ENCODE data around the gene MRGPRX1.
"Not testable (repeated sequence)": the region's sequence is repeated elsewhere in the genome, so short reads cannot be mapped to it uniquely, and the experiment has no call there.

The MRGPRX1 gene

DNA sequence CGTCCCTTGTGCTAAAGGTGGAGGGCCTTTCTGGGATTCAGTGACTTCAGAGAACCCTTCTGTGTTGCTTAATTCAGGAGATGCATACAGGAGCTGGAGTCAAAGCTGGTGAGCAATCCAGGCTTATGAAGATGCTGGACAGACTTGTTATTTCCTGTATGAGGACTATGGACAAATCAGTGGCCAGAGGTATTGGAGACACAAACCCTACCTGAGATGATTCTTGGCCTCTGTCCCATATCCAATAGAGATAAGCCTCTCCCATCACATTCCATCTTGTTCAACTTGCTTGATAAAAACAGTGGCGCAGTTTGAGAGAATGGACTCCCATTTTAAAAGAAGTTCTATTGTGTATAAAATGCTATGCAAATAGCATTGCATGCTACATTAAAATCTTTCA, at the start of gene MRGPRX1:
TSS of gene MRGPRX1 (minus strand) at position 101 of the 400 bp plus-strand sequence. CDS start 4,630 bp downstream, outside the sequence.
- no peak for DNase-seq (ENCODE audit: low read depth in 1 of 2, low spot score in 1 of 2)

DNA sequence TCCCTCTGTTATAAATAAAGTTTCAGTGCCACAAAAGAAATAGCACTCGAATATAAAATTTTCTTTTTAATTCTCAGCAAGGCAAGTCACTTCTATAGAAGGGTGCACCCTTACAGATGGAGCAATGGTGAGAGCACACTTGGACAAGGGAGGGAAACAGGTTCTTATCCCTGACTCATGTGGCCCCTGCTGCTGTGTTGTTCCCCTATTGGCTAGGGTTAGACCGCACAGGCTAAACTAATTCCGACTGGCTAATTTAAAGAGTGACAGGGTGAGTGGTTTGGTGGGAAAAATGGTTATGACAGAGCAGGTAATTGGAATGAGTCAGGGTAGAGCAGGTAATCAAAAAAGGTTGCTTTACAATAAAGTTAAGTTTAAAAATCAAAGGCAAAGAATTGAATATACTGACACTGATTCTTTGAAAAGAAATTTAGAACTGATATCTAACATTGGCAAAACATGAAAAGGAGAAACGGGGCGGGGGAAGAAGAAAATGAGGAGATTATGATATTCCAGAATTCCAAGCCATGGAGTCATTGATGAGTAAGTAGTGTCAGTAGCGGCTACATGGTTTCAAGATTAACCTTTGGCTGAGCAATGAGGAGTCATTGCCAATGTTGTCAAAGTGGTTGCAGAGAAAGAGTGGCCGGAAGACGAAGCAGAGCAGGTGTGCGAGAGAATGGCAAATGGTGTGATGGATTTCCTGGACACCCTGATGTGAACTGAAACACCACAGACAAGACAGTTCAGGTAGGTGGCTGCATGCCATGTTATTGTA, 48.4 kb upstream of the MRGPRX1 start:
- no peak for DNase-seq (ENCODE audit: low read depth in 1 of 2, low spot score in 1 of 2)

DNA sequence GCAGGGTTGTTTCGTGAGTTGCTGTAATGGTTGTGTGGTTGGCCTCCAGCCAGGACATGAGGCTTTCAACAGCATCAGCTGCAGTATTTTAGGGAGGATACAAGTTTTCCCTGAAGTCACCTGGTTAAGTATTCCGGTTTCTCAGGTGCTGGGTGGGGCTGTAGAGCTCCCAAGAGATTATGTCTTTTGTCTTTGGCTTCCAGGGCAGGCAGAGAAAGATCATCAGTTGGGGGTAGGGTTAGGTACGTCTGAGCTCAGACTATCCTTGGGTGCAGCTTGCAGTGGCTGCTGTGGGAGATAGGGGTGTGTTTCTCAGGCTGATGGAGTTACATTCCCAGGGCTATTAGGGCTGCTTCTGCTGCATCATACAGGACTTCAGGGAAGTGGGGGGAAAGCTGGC, 47.5 kb upstream of the MRGPRX1 start:
- no peak for DNase-seq (ENCODE audit: low read depth in 1 of 2, low spot score in 1 of 2)

DNA sequence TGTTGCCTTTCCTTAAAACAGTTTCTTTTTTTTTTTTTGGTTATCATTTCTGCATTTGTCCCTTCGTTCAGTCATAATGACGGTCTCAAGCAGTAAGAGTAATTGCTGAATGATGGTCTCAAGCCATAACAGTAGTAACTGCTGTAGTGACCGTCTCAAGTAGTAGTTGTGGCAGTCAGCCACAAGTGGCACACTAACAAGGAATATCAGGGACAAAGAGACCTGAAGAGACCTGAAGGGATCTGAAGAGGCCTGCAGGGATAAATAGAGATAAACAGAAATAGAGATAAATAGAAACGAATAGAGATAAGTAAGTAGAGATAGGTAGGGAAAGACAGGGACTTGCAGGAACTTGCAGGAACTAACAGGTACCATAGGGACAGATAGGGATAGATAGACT, 42.7 kb upstream of the MRGPRX1 start:
- no peak for DNase-seq (ENCODE audit: low read depth in 1 of 2, low spot score in 1 of 2)

DNA sequence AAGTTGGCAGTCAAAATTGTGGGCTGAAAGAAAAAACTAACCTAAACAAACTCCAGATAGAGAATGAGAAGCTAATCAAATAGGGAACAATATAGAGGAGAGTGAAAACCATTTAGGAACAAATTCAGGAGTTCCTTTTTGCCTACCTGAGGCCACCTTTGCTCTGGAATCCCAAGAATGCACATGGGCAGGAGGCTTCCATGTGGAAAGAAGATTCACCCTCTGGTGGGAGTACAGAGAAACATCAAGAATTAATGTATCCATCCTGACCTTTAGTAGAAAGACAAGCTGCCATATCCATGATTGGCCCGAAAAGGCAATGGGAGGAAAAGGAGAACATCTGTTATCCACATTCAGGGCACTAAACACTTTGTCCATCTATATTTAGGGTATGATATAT, 35.0 kb upstream of the MRGPRX1 start:
- no peak for DNase-seq (ENCODE audit: low read depth in 1 of 2, low spot score in 1 of 2)

DNA sequence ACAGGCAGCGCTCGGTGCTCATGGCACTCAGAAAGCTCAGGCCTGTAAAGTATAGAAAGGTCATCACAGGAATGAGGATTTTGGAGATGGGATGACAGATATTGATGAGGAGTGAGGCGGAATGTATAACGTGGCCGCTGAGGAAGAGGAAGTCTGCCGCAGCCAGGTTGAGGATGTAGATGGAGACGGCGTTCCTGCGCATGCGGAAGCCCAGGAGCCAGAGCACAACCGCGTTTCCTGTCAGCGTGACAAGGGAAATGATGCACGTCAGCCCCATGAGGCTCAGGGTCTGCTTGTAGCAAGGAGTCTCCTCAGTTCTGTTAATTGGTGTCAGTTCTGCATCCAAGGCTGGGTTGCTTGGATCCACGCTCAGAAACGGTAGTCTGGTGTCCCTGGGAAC, 33.1 kb upstream of the MRGPRX1 start:
- no peak for DNase-seq (ENCODE audit: low read depth in 1 of 2, low spot score in 1 of 2)

DNA sequence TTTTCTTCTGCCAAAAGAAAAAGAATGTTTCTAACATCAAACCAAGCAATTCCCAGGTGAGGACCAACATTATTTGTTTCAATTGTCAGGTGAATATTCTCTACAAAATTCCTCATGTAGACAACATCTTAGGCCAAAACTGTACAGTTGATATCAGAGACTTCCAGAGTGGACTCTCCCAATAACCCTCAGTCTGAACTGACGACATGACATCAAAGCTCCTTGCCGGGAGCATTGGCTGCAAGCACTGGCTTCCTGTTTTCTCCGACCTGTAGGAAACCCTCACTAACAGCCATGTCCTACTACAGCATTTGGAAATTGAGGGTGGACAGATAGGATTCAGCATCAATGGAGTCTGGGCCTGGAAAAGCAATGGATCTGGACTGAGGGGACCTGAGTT, 30.5 kb upstream of the MRGPRX1 start:
- DNase-seq (ENCODE audit: low read depth in 1 of 2, low spot score in 1 of 2), result no peak

DNA sequence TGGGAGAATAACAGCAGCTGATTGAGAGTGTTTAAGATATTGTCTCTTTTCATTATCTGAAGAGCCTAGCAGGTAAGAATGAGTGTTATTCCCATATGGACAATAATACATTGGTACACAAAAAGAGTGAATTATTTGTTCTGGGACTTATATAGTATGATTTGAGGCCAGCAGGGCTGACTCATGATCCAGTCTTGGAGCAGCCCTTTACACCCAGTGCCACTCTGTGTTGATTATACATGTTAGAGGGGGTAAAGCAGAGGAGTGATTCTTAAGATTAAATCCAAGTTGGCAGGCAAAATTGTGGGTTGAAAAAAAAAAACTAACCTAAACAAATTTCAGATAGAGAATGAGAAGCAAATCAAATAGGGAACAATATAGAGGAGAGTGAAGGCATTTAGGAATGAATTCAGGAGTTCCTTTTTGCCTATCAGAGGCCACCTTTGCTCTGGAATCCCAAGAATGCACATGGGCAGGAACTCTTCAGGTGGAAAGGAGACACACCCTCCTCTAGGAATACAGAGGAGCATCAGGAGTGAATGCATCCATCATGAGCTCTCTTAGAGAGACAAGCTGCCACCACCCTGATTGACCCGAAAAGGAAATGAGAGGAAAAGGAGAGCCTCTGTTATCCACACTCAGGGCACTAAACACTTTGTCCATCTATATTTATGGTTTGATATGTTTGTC, 19.2 kb upstream of the MRGPRX1 start:
- no peak for DNase-seq (ENCODE audit: low read depth in 1 of 2, low spot score in 1 of 2)

DNA sequence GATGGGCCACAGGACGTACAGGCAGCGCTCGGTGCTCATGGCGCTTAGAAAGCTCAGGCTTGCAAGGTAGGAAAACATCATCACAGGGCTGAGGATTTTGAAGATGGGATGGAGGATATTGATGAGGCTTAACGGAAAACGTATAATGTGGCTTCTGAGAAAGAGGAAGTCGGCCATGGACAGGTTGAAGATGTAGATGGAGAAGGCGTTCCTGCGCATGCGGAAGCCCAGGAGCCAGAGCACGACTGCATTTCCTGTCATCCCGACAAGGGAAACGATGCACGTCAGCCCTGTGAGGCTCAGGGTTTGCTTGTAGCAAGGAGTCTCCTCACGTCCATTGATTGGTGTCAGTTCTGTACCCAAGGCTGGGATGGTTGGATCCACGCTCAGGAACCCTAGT, 17.4 kb upstream of the MRGPRX1 start:
- no peak for DNase-seq (ENCODE audit: low read depth in 1 of 2, low spot score in 1 of 2)

DNA sequence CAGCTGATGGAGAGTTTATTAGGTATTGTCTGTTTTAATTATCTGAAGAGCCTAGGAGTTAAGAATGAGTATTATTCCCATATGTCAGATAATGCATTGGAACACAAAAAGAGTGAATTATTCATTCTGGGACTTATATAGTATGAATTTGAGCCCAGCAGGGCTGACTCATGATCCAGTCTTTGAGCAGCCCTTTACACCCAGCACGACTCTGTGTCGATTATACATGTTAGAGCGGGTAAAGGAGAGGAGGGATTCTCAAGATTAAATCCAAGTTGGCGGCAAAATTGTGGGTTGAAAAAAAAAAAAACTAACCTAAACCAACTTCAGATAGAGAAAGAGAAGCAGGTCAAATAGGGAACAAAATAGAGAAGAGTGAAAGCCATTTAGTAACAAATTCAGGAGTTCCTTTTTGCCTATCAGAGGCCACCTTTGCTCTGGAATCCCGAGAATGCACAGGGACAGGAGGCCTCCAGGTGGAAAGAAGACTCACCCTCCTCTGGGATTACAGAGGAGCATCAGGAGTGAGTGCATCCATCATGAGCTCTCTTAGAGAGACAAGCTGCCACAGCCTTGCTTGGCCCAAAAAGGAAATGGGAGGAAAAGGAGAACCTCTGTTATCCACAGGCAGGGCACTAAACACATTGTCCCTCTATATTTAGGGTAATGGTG, 3.1 kb downstream of the MRGPRX1 start:
- DNase-seq (ENCODE audit: low read depth in 1 of 2, low spot score in 1 of 2), result no peak

DNA sequence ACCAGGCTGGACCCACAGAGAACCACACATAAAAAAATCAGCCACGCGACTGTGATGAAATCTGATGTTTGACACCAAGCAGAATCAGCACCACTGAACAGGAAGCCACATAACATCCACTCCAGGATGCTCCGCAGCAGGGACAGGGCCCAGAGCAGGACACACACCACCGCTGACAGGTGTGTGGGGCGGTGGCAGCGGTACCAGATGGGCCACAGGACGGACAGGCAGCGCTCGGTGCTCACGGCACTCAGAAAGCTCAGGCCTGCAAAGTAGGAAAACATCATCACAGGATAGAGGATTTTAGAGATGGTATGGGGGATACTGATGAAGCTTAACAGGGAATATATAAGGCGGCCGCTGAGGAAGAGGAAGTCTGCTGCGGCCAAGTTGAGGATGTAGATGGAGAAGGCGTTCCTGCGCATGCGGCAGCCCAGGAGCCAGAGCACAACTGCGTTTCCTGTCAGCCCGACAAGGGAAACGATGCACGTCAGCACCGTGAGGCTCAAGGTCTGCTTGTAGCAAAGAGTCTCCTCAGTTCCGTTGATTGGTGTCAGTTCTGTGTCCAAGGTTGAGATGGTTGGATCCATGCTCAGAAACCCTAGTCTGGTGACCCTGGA, 4.9 kb downstream of the MRGPRX1 start:
- no peak for DNase-seq (ENCODE audit: low read depth in 1 of 2, low spot score in 1 of 2)

DNA sequence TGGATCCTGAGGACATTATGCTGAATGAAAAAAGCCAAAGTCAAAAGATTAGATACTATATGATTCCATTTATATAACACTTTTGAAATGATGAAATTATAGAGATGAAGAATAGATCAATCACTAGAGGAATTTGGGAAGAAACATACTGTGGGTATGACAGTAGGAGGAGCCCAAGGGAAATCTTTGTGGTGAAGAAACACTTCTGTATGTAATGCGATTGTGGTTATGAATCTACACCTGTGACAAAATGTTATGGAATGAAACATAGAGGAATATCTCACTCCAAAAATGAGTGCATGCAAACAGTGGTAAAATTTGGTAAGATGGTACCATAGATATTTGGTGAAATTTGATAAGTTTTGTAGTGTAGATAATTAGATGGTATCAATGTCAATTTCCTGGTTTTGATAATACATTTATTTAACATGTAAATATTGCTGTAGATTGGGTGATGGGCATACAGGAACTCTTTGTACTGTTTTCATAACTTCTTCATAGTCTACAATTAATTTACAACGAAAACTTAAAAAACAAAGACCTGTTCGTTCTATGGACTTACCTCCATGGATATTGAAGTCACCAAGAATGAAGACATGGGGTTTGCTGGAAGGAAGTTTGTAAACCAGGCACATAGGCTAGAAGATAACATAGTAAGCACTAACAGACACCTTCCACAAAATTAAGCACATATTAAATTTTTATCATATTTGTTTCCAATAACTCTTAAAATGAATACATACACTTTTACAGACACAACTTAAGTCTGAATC, 11.5 kb downstream of the MRGPRX1 start:
- no peak for DNase-seq (ENCODE audit: low read depth in 1 of 2, low spot score in 1 of 2)

DNA sequence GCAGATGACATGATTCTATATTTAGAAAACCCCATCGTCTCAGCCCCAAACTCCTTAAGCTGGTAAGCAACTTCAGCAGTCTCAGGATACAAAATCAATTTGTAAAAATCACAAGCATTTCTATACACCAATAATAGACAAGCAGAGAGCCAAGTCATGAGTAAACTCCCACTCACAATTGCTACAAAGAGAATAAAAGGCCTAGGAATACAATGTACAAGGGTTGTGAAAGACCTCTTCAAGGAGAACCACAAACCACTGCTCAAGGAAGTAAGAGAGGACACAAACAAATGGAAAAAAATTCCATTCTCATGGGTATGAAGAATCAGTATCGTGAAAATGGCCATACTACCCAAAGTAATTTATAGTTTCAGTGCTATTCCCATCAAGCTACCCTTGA, 13.8 kb downstream of the MRGPRX1 start:
- DNase-seq (ENCODE audit: low read depth in 1 of 2, low spot score in 1 of 2), result not testable (repeated sequence)

DNA sequence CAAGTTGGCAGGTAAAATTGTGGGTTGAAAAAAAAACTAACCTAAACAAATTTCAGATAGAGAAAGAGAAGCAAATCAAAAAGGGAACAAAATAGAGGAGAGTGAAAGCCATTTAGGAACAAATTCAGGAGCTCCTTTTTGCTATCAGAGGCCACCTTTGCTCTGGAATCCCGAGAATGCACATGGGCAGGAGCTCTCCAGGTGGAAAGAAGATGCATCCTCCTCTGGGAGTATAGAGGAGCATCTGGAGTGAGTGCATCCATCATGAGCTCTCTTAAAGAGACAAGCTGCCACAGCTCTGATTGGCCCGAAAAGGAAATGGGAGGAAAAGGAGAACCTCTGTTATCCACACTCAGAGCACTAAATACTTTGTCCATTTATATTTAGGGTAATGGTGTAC, 26.3 kb downstream of the MRGPRX1 start:
- DNase-seq (ENCODE audit: low read depth in 1 of 2, low spot score in 1 of 2), result no peak

DNA sequence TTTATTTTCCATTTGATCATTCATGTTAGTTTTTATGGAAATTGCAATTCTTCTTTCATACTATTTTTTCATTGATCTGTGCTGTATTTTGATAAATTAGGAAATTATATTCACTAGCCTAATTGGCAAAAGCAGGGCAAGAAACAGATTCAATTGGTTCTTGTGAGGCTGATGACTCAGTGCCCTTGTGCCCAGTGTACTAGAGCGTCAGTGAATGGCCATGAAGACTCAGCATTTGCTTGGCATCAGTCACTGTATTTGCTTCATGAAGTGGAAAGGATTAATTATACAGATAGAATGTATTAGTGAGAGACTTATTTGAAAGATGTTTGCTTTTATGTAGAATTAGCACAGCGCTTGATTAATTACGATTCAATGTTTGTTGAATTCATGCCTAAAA, 31.8 kb downstream of the MRGPRX1 start:
- DNase-seq (ENCODE audit: low read depth in 1 of 2, low spot score in 1 of 2), result no peak

DNA sequence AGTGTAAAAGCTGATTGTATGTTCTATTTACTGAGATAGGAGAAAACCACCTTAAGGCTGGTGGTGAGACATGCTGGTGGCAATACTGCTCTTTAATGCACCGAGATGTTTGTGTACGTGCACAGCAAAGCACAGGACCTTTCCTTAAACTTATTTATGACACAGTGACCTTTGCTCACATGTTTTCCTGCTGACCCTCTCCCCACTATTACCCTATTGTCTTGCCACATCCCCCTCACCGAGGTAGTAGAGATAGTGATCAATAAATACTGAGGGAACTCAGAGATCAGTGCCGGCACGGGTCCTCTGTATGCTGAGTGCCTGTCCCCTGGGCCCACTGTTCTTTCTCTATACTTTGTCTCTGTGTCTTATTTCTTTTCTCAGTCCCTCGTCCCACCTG, 38.6 kb downstream of the MRGPRX1 start:
- DNase-seq (ENCODE audit: low read depth in 1 of 2, low spot score in 1 of 2), result not testable (repeated sequence)

DNA sequence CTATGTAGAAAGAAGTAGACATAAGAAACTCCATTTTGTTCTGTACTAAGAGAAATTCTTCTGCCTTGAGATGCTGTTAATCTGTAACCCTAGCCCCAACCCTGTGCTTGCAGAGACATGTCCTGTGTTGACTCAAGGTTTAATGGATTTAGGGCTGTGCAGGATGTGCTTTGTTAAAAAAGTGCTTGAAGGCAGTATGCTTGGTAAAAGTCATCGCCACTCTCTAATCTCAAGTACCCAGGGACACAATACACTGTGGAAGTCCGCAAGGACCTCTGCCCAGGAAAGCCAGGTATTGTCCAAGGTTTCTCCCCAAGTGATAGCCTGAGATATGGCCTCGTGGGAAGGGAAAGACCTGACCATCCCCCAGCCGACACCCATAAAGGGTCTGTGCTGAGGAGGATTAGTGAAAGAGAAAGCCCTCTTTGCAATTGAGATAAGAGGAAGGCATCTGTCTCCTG, 39.0 kb downstream of the MRGPRX1 start:
- not testable (repeated sequence) for DNase-seq (ENCODE audit: low read depth in 1 of 2, low spot score in 1 of 2)

DNA sequence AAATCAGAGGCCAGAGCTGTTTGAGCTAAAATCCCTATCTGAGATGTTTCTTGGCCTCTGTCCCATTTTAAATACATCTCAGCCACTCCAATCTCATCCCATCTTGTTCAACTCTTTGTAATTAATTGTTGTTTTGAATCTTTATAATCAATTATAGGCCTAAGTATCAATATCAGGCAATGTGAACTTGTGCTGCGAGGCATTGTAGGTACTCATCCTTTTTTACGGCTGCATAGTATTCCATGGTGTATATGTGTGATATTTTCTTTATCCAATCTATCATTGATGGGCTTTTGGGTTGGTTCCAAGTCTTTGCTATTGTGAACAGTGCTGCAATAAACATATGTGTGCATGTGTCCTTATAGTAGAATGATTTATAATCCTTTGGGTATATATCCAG, 47.5 kb downstream of the MRGPRX1 start:
- DNase-seq (ENCODE audit: low read depth in 1 of 2, low spot score in 1 of 2), result not testable (repeated sequence)

DNA sequence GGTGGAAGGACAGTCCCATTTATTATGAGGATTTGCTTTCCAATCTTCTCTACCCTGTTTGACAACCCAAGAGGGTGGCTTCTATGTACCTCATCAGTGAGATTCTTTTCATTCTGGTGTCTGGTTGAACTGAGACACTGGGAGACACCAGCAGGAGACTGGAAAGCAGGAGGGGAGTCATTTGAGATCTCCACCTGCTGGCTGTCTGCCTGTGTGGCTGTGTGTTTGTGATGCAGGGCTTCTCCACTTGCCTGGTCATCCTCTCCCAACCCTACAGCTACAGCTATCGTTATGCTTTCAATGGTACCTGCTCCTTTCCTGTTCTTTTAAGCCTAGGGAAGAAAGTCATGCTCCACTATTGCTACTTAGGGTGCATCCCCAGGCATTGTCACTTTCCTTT, 48.6 kb downstream of the MRGPRX1 start:
- no peak for DNase-seq (ENCODE audit: low read depth in 1 of 2, low spot score in 1 of 2)

All from activated T-helper 1 cell treated with anti-CD3 and anti-CD28 coated beads, Interleukin-2, amount 50 U/mL, for 16 hours (primary cell).